Pulmonary artery endothelial cell (primary cell): ENCODE data around the gene RDH11. TPM values are rescaled to one million over a fixed set of nuclear protein-coding genes. Genes with fewer than 3 reads are reported as not detected.
"Not testable (repeated sequence)": the region's sequence is repeated elsewhere in the genome, so short reads cannot be mapped to it uniquely, and the experiment has no call there.

Experiments used
- DNase-seq: peaks from one replicate; pipeline ENCODE4 v3.0.0-alpha.2; 2011; ENCODE audit warnings: low read depth, low spot score
- total RNA-seq: library from RNA; depleted of rRNA; stranded (reverse); fragments of >200 nt; gene quantifications from 2 replicates; pipeline ENCODE4 v1.2.3, GENCODE V29; 2014

RDH11 gene
- total RNA-seq, 1 donor from 2014 or later, result 117 TPM

DNA sequence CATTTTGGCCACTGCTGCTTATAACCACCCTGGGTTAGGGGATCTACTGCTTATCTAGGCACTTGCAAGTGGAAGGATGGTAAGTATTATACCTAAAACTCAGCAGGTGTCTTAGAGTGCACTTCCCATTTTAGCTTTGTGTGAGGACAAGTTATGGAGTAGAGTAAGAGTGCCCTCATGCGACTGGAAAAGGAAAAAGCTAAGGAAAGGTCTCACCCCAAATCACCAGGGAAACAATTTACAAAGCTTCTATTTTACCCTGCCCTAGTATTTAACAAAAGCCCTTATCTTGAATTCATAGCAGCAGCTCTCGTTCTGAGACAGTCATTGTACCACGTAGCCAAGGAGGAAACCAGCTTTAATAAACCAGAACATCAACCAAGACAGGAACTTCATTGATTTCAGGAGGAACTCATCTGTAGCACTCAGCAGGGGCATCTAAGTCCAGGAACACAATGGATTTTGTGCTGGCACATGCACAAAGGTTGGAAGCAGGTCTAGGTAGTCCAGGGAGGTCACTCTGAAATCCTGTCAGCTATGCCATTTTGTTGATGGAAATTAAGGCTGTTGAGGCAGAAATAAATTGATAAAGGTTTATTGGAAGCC lies 9.0 kb upstream of the RDH11 start:
- DNase-seq, result no peak

DNA sequence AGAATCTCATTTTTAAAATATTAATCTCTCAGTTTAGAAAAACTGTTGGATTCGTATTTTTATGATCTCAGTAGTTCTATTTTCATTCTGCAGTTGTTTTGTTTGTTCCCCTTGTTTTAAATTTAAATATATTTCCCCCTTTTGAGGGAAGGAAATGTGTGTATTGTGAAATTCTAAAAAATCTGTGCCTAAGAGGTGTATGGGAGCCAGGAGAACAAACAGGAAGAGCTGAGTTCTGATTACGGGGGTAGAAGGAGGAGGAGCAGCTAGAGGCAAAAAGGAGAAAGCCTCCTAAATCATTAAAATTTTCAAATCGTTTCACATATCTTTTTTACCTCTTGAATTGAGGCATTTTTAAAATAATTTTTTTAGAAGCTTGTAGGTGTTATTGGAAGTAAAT lies 8.4 kb upstream of the RDH11 start:
- DNase-seq, result no peak

DNA sequence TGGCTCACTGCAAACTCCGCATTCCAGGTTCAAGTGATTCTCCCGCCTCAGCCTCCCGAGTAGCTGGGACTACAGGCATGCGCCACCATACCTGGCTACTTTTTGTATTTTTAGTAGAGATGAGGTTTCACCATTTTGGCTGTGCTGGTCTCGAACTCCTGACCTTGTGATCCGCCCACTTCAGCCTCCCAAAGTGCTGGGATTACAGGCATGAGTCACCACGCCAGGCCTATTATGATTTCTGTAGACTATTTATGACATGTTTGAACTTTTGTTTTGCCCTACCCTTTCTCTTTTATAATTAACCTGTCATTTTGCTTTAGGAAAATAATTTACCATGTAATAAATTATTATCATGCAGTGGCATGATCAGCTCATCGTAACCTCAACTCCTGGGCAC lies 5.9 kb upstream of the RDH11 start, which contains the start of gene RDH12:
RDH12 (plus strand) TSS at position 395 of the 400 bp plus-strand sequence. CDS start 20,757 bp downstream, outside the sequence.
- not testable (repeated sequence) for DNase-seq

DNA sequence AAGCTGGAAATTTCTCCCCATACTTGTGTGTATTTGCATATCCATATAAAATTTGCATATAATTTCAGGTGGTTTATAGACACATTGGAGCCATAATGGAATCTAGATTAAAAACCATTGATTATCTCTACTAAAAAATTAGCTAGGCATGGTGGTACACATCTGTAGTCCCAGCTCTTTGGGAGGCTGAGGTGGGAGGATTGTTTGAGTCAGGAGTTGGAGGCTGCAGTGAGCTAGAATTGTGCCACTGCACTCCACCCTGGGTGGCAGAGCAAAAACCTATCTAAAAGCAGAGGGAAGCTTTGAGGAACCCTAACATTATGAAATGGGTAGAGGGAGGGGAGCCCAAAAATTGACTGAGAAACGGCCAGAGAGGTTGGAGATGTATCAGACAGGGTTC lies 2.6 kb upstream of the RDH11 start:
- no peak for DNase-seq

DNA sequence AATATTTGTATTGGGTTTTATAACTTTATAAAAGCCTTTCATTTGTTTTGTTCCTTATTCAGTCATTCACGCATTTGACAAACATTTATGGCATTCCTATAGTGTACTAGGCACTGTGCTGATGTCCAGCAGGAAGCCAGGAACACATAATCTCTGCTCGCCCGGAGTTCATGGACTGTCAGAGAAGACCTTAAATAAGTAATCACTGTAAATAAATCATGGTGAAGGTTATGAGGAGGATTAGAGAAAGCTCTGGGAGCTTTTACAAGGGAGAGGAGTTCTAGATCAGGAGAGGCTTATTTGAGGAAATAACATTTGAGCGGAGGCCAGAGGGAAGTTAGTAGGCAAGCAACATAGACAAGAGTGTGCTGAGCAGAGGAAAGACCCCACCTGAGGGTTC lies 1.4 kb upstream of the RDH11 start:
- DNase-seq, result no peak

DNA sequence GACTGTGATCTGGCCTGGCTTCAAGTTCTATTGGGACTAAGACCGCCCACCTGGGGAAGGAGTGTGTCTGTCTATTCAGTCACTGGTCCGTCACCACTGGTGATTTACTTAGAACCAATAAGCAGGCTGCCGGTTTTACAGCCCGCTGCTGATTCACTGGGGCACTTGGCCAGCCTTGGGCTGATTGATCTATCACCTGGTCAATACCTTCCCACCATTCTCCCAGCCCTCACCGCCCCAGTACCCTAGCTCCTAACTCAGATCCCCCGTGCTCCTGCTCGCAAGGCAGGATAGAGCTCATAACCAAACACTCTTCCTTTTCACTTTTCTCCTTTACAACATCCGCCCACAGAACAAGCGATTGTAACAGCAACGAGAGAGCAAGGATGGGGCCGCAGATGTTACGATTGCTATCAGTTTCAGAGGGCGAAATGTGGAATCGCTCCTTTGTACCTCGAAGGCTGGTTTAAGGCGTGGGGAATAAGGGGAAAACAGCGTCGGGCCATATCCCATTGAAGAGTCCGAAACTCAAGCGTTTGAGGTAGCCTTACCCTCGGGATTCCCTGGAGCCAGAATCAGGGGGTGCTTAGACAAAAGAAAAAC lies 672 bp downstream of the RDH11 start:
- DNase-seq, result peak; percentile 81

DNA sequence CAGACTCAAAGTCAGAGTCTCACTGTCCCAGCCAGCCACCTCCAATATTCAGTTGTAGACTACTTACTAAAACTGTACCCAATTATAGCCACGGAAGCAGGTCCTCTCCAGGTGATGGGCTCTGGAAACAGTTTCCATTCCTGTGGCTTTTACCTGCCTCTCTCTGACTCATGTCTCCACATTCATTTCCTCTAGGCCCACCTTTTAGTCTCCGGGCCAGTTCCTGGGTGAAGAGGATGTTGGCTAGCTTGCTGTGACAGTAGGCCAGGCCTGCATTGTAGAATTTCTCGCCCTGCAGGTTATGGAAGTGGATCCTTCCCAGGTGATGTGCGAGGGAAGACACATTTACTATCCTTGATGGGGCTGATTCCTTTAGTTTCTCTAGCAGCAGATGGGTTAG lies 5.6 kb downstream of the RDH11 start:
- no peak for DNase-seq

DNA sequence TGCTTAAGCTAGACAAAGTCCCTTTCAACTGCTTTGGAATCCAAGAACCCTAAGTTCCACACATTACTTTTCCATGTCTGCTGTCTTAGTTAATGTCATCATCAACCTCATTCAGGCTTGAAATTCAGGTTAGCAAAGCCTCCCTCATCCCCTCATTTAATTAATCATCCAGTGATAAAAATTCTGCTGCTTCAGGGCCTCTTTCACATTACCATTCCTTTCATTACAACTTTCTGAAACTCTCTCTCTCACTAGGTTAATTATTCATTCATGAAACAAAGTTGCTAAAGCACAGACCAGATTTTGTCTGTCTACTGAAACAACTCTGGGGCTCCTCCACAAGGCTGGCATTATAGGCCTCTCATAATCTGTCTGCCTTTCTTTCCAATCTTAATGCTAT lies 11.7 kb downstream of the RDH11 start:
- DNase-seq, result no peak

DNA sequence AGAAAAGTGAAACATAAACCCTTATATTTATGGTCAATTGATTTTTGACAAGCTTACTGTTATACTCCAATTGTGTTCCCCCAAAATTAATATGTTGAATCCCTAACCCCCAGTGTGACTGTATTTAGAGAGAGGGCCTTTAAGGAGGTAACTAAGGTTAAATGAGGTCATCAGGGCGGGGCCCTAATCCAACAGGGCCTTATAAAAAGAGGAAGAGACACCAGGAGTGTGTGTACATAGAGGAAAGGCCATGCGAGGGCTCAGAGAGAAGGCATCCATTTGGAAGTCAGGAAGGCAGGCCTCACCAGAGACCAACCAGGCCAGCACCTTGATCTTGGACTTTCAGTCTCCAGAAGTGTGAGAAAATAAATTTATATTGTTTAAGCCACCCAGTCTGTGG lies 14.6 kb downstream of the RDH11 start:
- no peak for DNase-seq

DNA sequence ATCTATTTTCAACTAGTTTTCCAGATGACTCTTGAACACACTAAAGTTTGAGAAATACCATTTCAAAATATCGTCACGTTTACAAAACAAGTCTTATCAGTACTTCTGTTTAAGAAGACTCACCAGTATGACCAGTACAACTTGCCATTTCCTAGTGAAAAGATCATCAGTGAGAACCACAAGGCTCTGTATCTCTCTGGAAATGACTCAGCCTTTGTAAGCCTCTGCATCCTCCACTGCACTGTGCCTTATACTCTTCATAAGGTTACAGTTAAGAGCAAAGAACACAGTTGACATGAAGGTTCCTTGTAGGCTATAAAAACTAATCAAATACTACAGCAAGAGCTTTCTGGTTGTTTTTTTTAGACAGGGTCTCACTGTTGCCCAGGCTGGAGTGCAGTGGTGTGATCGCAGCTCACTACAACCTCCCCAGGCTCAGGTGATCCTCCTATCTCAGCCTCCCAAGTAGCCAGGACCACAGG lies 15.4 kb downstream of the RDH11 start:
- peak; percentile 59 for DNase-seq

DNA sequence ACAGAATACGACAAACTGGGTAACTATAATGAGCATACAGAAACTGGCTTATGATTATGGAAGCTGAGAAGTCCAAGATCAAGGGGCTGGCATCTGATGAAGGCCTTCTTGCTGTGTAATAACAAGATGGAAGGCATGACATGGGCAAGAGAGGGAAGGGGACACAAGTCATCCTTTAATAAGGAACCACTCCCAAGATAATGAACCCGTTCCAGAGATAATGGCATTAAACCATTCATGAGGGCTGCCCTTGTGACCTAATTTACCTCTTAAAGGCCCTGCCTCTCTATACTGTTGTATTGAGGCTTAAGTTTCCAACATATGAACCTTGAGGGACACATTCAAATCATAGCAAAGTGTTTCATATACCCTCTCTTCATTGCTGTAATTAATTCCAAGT lies 16.6 kb downstream of the RDH11 start:
- DNase-seq, result no peak

DNA sequence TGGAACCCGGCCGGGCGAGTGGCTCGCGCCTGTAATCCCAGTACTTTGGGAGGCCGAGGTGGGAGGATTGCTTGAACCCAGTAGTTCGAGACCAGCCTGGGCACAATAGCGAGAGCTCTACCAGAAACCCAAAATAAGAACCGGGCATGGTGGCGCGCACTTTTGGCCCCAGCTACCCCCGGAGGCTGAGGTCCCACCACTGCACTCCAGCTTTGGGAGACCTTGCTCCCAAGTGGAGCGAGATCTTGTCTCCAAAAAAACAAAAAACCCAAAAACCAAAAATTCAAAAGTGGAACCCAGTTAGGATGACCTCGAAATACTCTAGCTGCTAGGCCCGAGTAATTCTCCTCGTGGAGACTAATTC lies 20.4 kb downstream of the RDH11 start:
- DNase-seq, result no peak

DNA sequence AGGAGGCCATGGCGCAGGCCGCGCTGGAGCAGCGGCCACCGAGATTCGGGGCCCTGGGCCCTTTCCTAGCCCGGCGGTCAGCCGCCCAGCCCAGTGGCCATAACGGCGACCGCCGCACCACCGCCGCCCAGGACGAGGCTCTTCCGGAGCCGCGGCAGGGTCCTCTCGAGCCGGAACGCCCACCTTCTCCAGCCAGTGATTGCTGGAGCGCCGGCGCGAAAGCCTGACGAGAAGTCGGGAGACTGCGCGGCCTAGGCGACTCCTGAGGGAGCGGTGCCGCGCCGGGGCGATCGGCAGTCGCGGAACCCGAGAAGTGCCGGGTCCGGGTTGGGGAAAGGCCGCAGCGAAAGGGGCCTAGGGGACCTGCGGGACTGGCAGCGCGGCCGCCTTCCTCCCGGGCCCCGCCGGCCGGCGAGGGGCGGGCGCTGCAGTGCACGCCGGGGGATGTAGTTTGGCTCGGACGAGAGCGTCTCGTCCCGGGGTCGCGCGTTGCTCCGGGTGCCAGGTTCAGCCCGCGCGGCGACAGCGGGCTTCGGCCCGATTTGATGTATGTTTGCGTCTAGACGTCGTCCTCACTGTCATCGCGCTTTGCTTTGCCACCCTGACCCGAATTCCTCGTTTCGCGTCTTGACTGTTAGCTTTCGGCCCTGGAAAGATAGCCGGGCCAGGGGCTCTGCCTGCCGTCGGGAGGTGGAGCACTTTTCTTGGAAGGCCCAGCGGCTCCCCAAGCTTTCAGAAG lies 20.9 kb downstream of the RDH11 start, which contains the start of gene VTI1B:
VTI1B (minus strand) TSS at position 153 of the 739 bp plus-strand sequence; CDS start at position 10, 143 bp downstream.
- peak; percentile 22 for DNase-seq

DNA sequence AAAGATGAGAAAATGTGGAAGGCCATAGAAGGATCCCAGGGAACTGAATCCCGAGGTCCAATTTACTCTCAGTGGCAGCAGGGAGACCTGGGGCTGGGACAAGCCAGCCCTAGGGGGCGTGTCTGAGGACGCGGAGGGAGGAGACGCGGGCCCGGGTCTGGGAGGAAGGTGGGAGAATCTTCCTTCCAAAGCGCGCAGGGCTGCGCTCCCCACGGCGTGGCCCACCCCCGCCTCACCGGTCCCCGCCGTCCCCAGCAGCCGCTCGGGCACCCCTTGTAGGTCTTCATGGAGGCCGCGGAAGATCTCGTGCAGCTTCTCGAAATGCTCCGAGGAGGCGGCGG lies 21.5 kb downstream of the RDH11 start:
- peak; percentile 4 for DNase-seq

DNA sequence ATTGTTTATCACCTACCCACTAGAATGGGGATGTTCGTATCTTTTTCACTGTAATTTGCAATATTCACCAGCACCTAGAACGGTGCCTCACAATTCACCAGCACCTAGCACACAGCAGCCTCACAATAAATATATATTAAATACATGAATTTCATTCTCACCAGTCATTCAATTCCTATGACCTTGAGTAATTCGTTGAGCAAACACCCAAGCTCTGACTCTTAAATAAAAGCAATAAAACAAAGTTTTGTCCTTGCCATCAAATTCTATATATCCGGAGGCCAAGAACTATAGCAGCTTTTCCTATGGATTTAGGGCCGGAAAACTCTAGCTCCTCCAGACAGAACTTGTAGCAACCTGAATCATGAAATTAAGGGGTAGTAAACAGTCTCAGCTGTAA lies 22.1 kb downstream of the RDH11 start:
- DNase-seq, result no peak

DNA sequence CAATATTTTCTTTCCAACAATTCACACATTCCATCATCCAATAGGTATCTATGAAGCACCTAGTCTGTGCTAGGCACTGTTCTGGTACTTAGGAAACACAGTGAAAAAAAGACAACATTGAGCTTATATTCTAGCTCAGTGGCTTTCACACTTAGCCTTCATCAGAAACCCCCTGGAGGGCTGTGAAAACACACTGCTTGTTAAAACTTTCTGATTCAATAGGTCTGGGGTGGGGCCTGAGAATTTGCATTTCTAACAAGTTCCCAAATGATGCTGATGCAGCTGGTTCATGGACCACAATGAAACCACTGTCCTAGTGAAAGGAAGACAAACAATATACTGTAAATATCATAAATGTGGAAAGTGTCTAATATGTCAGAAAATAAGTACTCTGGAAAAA lies 27.0 kb downstream of the RDH11 start:
- no peak for DNase-seq

DNA sequence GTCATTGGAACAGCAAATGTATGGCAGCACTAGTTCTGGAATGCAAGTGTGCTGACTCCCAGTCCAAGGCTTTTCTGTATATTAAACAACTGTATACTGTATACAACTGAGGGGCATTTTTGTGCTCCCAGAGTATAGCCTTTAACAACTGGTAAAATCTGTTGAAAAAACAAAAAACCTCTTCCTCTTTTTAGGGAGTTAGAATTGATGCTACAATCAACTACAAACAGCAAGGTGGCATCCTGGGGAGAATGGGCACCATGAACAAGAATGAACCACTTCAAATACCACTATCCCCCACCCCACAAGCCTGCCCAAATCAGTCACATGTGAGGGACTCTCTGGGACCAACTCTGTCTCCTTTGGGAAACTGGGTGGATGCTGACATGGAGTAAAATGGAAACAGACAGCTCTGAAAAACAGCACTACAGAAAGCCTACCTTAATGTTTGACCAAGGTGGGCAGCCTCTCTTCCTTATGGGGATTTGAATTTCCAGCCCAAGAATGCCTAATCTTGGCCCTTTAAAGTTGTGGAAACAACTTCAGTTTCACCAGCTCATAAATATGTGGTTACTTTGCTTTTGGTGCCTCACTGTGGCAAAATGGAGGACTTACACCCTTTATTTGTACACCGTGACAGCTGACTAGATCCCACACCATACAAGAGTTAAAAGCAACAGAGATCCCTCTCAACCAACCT lies 28.7 kb downstream of the RDH11 start:
- DNase-seq, result peak; percentile 40

DNA sequence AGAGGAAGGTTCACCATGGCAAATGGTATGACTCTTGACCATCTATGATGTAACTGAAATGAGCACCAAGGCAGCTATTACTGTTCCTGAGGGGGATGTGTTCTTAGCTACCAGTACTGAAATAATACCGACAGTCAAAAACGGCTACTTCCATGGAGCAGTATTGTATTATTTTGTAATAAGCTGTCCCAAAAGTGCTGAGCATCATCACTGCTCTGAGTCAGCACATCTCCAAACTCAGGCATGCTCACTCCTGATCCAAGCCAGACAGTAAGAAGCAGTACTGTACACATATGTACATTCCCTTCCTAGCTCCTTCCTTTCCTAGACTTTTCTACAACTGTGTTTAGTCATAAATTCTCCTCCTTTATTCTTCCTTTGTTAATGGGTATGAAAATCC lies 29.7 kb downstream of the RDH11 start:
- DNase-seq, result no peak

DNA sequence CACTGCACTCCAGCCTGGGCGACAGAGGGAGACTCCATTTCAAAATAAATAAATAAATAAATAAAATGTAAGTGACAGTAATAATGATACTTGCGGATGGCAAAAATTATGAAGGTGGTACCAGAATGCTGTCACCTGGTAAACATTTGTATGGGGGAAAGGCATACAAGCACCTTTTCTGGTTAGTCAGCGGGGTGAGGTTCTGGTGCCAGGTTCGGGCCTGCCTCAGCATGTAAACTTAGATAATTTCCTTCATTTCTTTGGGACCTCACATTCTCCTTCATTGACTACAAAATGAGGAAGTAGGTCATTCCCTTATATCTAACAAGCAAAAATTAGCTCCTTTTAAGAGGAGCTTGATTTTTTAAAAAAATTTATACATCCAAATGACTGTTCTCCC lies 31.9 kb downstream of the RDH11 start:
- DNase-seq, result no peak

DNA sequence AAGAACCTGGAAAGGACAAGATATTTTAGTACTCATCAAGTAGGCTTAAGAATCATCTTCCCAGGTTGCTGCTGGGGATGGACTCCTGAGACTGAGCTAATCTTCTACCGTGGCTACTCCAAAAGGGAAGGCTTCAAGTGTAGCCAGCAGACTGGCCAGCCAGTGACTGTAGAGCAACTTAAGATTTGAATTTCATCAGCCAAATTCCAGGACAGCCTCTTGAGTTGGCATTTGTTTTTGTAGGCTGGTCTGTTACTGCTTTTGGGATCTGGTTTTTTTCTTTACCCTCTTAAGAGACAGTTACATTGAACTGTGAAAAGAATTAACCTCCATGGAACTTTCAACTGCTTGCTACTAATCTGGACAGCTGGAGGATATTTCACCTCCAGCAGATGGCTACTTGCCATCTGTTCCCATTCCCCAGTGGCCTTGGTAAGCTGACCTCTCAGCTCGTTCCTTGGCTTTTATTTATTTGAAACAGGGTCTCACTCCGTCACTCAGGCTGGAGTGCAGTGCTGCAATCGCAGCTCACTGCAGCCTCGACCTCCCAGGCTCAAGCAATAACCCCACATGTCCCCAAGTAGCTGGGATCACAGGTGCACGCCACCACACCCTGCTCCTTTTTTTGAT lies 41.8 kb downstream of the RDH11 start:
- DNase-seq, result no peak

DNA sequence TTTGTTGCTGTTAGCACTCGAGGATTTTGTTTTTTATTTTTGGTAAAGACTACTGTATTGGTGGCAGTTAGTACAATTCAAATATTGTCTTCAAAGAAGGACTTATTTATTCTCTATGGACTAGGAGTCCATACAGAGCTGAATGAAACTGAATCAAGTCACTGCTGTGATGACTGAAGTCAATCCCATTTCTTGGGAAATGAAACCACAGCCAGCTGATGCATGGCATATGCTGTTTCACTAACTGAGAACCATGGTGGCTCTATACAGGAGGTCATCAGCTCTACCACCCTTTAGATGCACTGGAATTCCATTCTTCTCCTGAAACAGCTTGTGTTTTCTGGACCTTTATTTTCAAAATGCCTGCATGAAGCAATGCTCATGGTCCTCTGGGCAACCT lies 43.4 kb downstream of the RDH11 start:
- no peak for DNase-seq

DNA sequence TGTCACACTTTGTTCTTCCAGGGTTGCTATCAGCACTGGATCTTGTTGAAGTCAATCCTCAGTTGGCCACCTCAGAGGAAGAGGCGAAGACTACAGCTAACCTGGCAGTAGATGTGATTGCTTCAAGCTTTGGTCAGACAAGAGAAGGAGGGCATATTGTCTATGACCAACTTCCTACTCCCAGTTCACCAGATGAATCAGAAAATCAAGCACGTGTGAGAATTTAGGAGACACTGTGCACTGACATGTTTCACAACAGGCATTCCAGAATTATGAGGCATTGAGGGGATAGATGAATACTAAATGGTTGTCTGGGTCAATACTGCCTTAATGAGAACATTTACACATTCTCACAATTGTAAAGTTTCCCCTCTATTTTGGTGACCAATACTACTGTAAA lies 44.9 kb downstream of the RDH11 start:
- no peak for DNase-seq
